ENCODE results near the gene DIPK1A.

The DIPK1A gene

GRCh38 chr1:92961131-92961895 is at the start of gene DIPK1A (continued):
- TF ChIP-seq ZNF561 (tag by site-specific recombination; IDR thresholded peaks at IDR 0.05; ENCODE audit: borderline replicate concordance) (peak; percentile 36; the same call in 1 of the 2 replicates), KLF9 (tag by site-specific recombination; IDR thresholded peaks at IDR 0.05; ENCODE audit: low read depth) (peak; percentile 61), SP3 (tag by site-specific recombination; IDR thresholded peaks at IDR 0.05) (0 out of 2 replicates have a peak, but pooled peaks have one; percentile 24), ZSCAN30 (tag by site-specific recombination; IDR thresholded peaks at IDR 0.05) (peak; percentile 87), ZNF600 (tag by site-specific recombination; IDR thresholded peaks at IDR 0.05) (peak; percentile 58), ZNF341 (tag by site-specific recombination; IDR thresholded peaks at IDR 0.05; ENCODE audit: low read depth) (peak; percentile 59), ZNF596 (tag by site-specific recombination; IDR thresholded peaks at IDR 0.05) (0 out of 2 replicates have a peak, but pooled peaks have one; percentile 1), ZNF394 (tag by site-specific recombination; IDR thresholded peaks at IDR 0.05; ENCODE audit: borderline replicate concordance) (0 out of 2 replicates have a peak, but pooled peaks have one; percentile 7), ZNF398 (tag by site-specific recombination; IDR thresholded peaks at IDR 0.05) (peak; percentile 39; the same call in 1 of the 2 replicates), MZF1 (tag by site-specific recombination; IDR thresholded peaks at IDR 0.05; ENCODE audit: borderline replicate concordance) (peak; percentile 62; the same call in 1 of the 2 replicates), ZNF2 (tag by site-specific recombination; IDR thresholded peaks at IDR 0.05) (no peak), PBX3 (CRISPR knock-in tag; IDR thresholded peaks at IDR 0.05) (no peak), ZFHX2 (tag by site-specific recombination; conservative IDR thresholded peaks at IDR 0.05) (peak; percentile 89), ZNF654 (tag by site-specific recombination; IDR thresholded peaks at IDR 0.05; ENCODE audit: low read depth) (no peak), PRDM10 (tag by site-specific recombination; IDR thresholded peaks at IDR 0.05) (peak; percentile 66)

- Histone ChIP-seq H3K4me3 (ENCODE audit: low read depth, low read length) (no peak overlapping the region), H3K4me1 (ENCODE audit: control insufficient read depth, insufficient read depth, low read length) (no peaks in the 10 kb centered on the region), H3K9me3 (ENCODE audit: control insufficient read depth, insufficient read depth, low read depth, low read length) (no peaks in the 10 kb centered on the region), H3K27ac (ENCODE audit: extremely low read depth, low read depth, low read length) (no peak overlapping the region), H3K36me3 (ENCODE audit: control insufficient read depth in 2 of 2, insufficient read depth in 1 of 2, low read length in 2 of 2) (no peaks in the 10 kb centered on the region)
- ChIA-PET POLR2A (interaction anchor here (0.6 kb wide), 1 partner anchor 173 kb away, joined by 3 read pairs; no protein-coding TSS in a partner anchor), CTCF (interaction anchor here (0.7 to 2.3 kb wide), 5 partner anchors 13 to 297 kb away, joined by 3 to 12 read pairs (median 6); no protein-coding TSS in a partner anchor)
- TF ChIP-seq ZSCAN18 (tag by site-specific recombination; IDR thresholded peaks at IDR 0.05) = no peak
- no peak for TF ChIP-seq ZNF423 (tag by site-specific recombination; IDR thresholded peaks at IDR 0.05)
- no peak for TF ChIP-seq KLF1 (tag by site-specific recombination; IDR thresholded peaks at IDR 0.05)
- TF ChIP-seq AEBP2 (tag by site-specific recombination; IDR thresholded peaks at IDR 0.05; ENCODE audit: borderline replicate concordance) = no peak
- no peak for TF ChIP-seq IKZF3 (tag by site-specific recombination; IDR thresholded peaks at IDR 0.05)
Measured at GRCh38 chr1:93007941-93008577, 46.8 kb upstream of the DIPK1A start.

Data from HEK293 (cell line).